HG03460 (cell line): ENCODE data around the gene APBB3.

ENCODE experiments used
- ATAC-seq: cut with Tn5 transposase; IDR thresholded peaks from one replicate; pipeline ENCODE4 v1.9.1; 2021; ENCODE audit not compliant: unreplicated experiment

The APBB3 gene

DNA sequence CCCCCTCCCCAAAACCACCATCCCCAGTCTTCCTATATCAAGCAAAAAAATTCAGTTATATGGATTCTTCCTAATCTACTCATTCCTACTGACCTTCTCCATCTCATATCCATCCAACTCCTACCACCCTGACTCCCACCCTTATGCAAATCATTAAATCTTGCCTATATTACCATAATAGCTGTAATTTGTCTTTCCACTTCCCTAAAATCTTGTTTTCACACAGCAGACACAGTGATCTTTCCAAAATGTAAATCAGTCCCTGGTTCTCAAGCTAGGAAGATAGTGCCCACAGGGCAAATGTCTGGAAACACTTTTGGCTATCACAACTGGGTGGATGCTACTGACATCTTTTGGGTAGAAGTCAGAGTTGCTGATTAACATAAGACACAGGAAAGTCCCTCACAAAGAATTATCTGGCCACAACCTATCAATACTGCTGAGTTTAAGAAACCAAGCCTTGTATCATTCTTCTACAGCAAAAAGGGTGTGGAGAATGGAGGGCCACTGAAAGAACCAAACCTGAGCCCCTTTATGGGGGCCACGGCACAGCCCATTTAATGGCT is 8.6 kb downstream of the APBB3 start:
- ATAC-seq, result no peak

DNA sequence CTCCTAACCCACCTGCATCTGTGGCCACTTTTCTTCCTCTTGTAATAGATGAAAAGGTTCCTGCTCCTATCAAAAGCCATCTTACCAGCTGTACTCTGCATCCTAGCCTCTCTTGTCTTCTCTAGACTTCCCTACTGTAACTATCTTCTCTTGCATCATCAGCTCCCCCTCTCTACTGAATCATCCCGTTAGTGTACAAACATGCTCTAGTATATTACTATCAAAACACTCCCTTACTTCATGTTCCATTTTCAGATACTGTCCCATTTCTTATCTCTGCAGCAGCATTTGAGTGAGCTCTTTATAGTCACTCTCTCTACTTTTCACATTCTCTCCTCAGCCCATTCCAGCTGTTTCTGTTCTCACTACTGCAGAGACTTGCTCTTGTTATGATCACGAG is 9.9 kb downstream of the APBB3 start:
- ATAC-seq, result no peak

- no peak for ATAC-seq
Observed at GRCh38 chr5:140553657-140554056, 10.7 kb downstream of the APBB3 start.

GRCh38 chr5:140551872-140552271 is 12.5 kb downstream of the APBB3 start:
- ATAC-seq, result no peak

DNA sequence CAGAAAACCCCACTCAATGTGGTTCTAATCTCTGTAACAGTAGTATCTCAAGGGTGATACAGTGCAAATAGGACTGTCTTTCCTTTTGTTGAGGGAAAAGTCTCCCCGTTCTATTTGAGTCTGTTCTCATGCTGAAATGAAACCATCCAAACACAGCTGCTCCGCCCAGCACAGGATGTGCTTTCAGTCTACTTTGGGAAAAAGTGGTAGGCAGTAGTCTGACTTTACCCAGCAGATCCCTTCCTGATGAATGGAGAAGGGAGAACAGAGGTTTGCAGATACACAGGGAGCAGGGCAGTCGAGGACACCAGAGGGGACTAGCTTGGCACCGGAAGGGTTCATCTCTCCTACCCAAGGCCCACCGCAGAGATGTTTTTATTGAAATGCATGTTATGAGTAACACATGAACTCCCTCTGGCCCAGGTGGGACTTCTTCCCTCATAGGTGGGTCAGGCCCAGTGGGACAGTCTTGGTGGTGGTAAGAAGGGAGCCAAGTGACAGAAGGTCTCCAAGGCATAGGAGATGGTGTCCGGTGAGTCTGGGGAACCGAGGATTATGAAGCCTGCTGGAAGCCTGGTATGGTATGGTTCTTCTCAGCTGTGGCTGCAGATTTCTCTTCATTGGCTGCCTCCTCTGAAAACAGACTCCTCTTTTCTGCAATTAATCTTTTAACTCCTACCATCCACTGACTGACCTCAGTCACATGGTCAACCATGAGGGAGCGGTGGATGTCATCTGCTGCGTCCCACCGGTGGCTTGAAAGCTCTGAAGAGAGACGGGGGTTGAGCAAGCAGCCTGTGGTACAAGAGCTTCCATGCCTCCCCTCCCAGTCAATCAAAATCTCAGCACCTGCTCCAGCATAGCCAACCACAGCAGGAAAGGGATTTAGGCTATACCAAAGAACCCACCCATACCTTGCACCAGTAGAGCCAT is 14.0 kb downstream of the APBB3 start:
- ATAC-seq, result no peak

GRCh38 chr5:140549237-140550144 is 14.9 kb downstream of the APBB3 start:
- ATAC-seq, result no peak

DNA sequence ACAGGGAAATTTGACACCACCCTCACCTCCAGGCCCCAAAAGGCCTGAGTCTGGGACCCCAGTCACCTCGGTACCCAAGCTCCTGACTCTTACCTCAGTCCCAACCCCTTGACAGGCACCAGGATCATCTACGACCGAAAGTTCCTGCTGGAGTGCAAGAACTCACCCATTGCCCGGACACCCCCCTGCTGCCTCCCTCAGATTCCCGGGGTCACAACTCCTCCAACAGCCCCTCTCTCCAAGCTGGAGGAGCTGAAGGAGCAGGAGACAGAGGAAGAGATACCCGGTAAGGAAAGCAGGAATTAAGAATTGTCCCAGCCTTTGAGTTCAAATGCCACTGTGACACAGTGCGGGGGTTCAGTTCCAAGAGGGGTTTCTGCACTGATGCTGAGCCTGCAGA is 15.6 kb downstream of the APBB3 start:
- no peak for ATAC-seq

DNA sequence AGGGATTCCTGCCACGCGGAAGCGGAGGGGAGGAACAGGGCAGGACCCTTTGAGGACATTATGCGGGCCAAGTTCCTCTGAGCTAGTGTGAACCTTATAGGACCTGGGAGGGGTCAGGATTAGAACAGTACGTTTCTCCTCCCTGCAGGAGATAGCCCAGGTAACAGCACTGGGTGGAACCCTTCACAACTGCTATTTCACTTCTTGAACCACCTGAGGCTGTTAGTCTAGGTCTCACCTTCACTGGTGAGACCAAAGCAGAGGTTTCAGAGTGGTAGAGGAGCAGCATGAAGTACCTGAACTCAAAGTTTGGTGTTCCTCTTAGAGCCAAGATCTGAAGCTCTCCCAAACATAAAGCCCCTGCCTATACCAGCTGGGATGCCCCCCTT is 16.1 kb downstream of the APBB3 start:
- ATAC-seq, result no peak

DNA sequence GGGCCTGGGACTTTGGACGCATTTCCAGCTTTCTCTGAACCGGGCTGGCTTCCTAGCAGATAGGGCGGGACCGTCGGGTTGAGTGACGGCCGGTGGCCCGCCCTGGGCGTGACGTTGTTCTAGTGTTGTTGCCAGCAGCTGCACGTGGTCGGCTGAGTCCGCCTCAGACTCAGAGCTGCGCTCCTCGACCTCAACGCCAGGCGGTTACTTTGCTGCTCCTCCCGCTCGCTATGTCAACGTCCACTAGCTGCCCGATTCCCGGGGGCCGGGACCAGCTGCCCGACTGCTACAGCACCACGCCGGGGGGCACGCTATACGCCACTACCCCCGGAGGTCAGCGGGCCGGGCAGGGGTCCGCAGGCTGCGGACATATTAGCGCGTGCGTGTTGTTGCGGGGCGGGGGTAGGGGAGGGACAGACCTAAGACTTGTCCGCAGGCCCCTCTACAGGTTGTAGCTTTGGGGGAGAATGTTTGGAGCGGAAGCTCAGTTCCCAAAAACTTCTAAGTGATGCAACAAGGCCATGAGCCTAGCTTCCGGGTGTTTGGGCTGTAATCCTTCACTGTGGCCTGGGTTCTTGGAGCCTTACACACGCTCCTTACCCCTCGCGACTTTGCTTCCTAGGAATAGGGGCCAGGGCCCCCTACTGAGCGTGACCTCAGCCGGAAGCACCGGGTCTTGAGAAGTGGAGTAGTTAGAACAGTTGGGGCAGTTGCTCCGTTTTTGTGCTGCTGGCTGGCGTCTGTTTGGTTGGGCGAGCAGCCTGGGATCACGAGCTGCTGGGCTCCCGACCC is 16.7 kb downstream of the APBB3 start, which contains the start of gene EIF4EBP3:
Gene EIF4EBP3 (plus strand): TSS at position 155 of the 792 bp plus-strand sequence. CDS start 76 bp downstream, at position 231.
- ATAC-seq, result peak; percentile 99

DNA sequence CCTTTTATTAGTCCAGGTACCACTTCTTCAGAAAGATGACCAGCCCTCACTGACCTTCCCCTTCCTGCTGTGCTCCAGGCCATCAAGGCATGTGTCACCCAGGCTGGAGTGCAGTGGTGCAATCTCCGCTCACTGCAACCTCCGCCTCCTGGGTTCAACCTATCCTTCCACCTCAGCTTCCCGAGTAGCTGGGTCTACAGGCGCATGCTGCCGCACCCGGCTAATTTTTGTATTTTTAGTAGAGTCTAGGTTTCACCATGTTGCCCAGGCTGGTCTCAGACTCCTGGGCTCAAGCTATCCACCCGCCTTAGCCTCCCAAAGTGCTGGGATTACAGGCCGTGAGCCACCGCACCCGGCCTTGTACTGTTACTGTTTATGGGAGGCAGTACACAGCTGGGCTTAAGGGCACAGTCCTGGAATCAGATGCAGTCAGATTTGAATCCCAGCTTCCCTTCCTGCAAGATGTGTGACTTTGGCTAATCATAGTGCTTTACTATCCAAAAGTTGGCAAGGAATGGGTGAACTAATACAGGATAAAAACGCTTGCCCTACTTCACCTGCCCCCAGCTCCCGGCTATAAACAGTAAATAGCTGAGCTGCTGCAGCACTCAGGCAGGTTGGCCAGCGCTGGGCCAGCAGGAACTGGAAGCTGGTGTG is 17.4 kb downstream of the APBB3 start:
- ATAC-seq, result no peak

DNA sequence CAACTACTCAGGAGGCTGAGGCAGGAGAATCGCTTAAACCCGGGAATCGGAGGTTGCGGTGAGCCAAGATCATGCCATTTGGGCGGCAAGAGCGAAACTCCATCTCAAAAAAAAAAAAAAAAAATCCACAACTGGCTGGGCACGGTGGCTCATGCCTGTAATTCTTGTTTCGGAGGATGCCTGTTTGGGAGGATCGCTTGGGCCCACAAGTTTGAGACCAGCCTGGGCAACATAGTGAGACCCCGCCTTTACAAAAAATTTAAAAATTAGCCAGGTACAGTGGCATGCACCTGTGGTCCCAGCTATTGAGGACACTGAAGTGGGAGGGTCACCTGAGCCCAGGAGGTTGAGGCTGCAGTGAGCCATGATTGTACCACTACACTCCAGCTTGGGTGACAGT is 18.8 kb downstream of the APBB3 start:
- ATAC-seq, result no peak

GRCh38 chr5:140544986-140545385 is 19.4 kb downstream of the APBB3 start:
- ATAC-seq, result no peak

DNA sequence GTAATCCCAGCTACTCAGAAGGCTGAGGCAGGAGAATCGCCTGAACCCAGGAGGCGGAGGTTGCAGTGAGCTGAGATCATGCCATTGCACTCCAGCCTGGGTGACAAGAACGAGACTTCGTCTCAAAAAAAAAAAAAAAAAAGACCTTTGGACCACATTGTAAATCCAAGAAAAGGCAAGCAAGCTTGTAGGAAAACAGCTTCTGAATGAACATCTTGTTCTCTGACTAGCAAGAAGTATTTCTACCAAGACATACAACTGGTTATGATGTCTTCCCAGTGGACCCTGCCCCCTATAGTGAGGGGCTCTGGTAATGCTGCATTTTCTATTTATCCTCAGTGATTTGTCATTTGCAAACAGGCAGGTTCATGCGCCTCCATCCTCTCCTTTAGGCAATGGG is 21.4 kb downstream of the APBB3 start:
- no peak for ATAC-seq

DNA sequence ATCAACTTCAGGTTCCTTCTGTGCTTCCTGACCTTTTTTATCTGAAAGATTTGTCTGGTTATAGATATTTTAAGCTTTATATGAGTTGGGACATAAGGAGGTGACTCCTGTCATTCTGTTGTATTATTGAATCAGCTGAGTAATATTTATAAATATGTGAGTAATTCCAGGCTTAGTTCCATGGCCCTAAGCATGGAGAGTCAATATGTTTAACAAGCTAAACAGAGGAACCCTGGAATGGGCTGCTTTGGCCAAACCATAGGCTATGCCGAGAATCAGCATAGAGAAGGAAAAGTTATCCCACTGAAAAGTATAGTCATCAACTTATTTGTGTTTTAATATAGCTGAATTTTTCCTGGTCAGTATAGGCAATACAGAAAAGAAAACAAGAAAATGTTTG is 24.2 kb downstream of the APBB3 start:
- ATAC-seq, result no peak

DNA sequence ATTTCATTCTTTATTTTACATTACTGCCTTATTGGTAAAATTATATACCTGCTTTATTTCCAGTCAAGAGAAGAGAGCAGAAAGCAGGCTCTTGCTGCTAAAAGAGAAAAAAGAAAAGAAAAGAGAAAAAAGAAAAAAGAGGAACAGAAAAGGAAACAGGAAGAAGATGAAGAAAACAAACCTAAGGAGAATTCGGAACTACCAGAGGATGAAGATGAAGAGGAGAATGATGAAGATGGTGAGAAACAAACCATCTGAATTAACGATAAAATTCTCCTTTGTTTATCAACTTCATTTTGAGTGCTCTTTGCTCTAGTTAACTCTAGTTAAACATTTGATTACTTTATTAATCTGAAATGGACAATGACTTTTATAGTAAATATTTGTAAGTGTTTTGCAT is 40.4 kb downstream of the APBB3 start:
- no peak for ATAC-seq

DNA sequence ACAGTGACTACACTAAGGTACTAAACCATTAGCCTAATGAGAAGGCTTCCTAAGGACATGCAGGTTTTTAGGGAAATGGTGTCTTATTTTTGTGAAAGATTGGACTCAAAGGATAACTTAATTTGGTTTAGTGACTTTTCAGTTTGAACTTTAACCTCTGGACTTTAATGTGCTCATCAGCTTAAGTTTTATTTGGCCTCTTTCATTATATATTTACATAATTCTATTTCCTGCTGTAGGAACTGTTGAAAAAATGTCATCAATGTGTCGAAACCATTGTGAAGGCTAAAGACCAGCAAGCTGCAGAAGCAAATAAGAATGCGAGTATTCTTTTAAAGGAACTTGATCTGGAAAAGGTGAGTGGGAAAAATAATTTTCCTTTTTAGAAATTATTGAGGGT is 51.3 kb downstream of the APBB3 start:
- no peak for ATAC-seq

DNA sequence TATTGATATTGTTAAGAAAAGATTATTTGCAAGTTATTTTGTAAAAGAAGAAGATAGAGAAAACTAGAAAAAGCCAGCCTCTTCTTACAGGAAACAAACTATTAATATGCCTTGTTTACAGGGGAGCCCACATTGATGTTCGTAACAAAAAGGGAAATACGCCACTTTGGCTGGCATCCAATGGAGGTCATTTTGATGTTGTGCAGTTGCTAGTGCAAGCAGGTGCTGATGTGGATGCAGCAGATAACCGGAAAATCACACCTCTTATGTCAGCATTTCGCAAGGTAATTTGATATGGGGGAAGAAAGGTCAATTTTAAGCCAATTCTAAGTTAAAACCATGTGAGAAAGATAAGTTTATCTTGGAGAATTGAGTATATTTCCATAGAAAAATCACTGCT is 54.5 kb downstream of the APBB3 start:
- no peak for ATAC-seq
